Activated CD4-positive, alpha-beta T cell treated with anti-CD3 and anti-CD28 coated beads, Interleukin-2, amount 10 ng/mL, durations not matched to agents 24 days and 14 days (primary cell): ENCODE data around the gene BCO2. TPM values are rescaled to one million over a fixed set of nuclear protein-coding genes. Genes with fewer than 3 reads are reported as not detected.

Experiments used
- DNase-seq: peaks from one replicate; pipeline ENCODE4 v3.0.0; 2022
- H3K27ac Mint-ChIP-seq: one replicate; pipeline ENCODE4 v1.8.0; 2022; ENCODE audit warnings: mild to moderate bottlenecking, mixed read lengths
- H3K27me3 Mint-ChIP-seq: one replicate; pipeline ENCODE4 v1.8.0; 2022; ENCODE audit warnings: mixed read lengths
- H3K36me3 Mint-ChIP-seq: one replicate; pipeline ENCODE4 v1.8.0; 2022; ENCODE audit warnings: low read depth, mild to moderate bottlenecking, mixed read lengths
- H3K4me1 Mint-ChIP-seq: one replicate; pipeline ENCODE4 v1.8.0; 2021; ENCODE audit warnings: mixed read lengths
- H3K4me3 Mint-ChIP-seq: one replicate; pipeline ENCODE4 v1.8.0; 2022; ENCODE audit warnings: mild to moderate bottlenecking, moderate library complexity, mixed read lengths
- H3K9me3 Mint-ChIP-seq: one replicate; pipeline ENCODE4 v1.8.0; 2021; ENCODE audit warnings: mixed read lengths
- intact Hi-C: fragments of 100-400 bp; cut with micrococcal nuclease; formaldehyde crosslinking; loops from one replicate; pipeline ENCODE4 v1.15.1; 2023
- total RNA-seq: library from RNA; stranded (reverse); gene quantifications from 2 replicates; pipeline ENCODE4 v1.2.3, GENCODE V29; 2022

BCO2 gene
- total RNA-seq, 1 donor from 2014 or later = 1.1 TPM

DNA sequence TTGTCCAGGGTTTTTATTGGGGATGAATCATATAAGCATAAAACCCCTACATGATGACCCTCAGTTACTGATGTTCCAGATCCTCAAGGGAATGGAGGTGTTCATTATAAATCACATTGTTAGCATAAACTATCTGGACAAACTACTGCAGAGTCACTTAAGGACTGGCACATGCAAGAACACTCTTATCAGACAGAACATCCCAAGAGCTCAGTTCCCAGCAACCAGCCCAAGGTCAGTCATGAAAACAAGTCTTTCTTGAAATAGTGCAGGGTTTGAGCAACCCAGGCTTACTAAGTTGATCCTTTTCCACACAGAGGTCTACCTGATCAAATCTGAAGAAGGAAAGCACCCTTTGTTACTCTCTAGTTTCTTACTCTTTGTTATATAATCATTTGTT, 37.4 kb downstream of the BCO2 start:
- Mint-ChIP-seq H3K27ac (no peak overlapping the region), H3K4me1 (peaks cover 10% of the 10 kb centered on the region), H3K27me3 (peaks cover 20% of the 10 kb centered on the region), H3K9me3 (no peaks in the 10 kb centered on the region), H3K4me3 (no peak overlapping the region), H3K36me3 (no peaks in the 10 kb centered on the region)
- intact Hi-C loops = loop anchor here (10.0 kb wide), 2 partner anchors 242 to 902 kb away; no protein-coding TSS in a partner anchor
- DNase-seq = no peak

- intact Hi-C loops = loop anchor here (10.0 kb wide), 2 partner anchors 241 to 901 kb away; no protein-coding TSS in a partner anchor
- Mint-ChIP-seq H3K4me1 (peaks cover 10% of the 10 kb centered on the region), H3K36me3 (no peaks in the 10 kb centered on the region), H3K9me3 (no peaks in the 10 kb centered on the region), H3K27ac (no peak overlapping the region), H3K4me3 (no peak overlapping the region), H3K27me3 (peaks cover 20% of the 10 kb centered on the region)
- DNase-seq = no peak
These were observed 38.4 kb downstream of the BCO2 start for GRCh38 chr11:112213753-112214152.

GRCh38 chr11:112215621-112216020, 40.3 kb downstream of the BCO2 start:
- H3K27ac Mint-ChIP-seq = no peak overlapping the region
- no peaks in the 10 kb centered on the region for H3K9me3 Mint-ChIP-seq
- H3K36me3 Mint-ChIP-seq = no peaks in the 10 kb centered on the region
- intact Hi-C loops = loop anchor here (5.0 to 10.0 kb wide), 3 partner anchors 239 to 1317 kb away; no protein-coding TSS in a partner anchor
- DNase-seq = no peak
- H3K27me3 Mint-ChIP-seq = peaks cover 12% of the 10 kb centered on the region
- H3K4me1 Mint-ChIP-seq = peaks cover 17% of the 10 kb centered on the region
- no peak overlapping the region for H3K4me3 Mint-ChIP-seq

DNA sequence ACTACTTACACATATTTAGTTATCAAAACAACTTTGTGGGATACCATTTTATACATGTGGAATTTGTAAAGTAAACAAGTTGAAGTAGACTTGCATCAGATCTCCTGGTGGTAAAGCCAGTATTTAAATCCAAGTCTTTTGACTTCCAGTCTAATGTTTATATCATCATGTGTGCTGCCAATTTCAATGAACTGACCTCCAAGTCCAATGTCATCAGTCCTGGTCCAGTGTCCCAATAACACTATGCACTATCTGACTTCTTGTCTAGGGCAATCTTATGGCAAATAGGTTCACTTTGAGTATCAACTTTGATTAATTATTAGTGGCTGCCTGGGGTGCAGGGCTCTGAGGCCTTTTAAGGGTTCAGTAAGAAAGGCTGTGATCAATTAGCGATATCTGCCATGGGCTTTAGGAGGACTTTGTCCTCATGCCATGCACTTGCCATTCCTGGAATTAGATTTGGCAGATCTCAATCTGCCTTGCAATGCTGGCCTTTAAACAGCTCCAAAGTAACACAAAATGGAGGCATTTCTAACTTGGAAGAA, 41.3 kb downstream of the BCO2 start:
- intact Hi-C loops = loop anchor here (5.0 to 10.0 kb wide), 3 partner anchors 238 to 1316 kb away; no protein-coding TSS in a partner anchor

DNA sequence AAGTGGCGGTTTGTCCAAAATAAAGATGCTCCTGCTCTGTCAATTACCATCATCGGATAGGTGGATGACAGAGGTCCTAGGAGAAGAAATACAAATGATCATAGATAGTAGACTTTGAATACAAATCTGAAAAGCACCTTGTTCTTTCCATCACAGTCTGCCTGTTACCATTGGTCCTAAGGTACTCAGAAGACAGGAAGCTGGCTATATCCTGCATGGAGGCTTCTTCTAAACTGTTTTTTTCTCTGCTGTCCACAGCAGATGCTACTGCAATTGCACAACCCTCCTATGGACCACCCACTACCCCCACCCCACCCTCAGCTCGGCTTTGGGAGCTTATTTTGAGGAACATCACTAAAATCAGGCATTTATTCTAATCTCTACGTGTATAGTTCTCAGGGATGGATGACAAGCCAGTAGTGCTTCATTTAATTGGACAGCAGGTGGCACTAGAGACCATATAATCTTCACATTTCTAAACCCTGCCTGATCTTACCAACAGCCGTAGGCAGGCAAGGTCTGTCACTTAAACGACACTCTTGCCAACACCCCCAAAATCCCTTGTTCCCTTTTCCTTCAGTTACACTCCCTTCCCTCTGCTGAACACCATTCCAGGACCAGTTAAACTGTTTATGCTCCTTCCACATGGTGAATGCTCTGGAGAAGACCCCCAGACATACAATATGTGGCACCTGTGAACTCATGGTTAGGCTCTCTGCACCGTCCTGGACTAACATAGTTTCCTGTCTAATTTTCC, 44.3 kb downstream of the BCO2 start:
- peak; percentile 86 for DNase-seq
- no peaks in the 10 kb centered on the region for H3K36me3 Mint-ChIP-seq
- H3K27ac Mint-ChIP-seq = no peak overlapping the region
- no peak overlapping the region for H3K4me3 Mint-ChIP-seq
- H3K27me3 Mint-ChIP-seq = peaks cover 8% of the 10 kb centered on the region
- intact Hi-C loops = loop anchor here (1.0 to 10.0 kb wide), 7 partner anchors 61 to 1313 kb away; no protein-coding TSS in a partner anchor
- peaks cover 10% of the 10 kb centered on the region for H3K4me1 Mint-ChIP-seq
- no peaks in the 10 kb centered on the region for H3K9me3 Mint-ChIP-seq

More for the DNA sequence above, 41.3 kb downstream of the BCO2 start:
- H3K27me3 Mint-ChIP-seq = peaks cover 10% of the 10 kb centered on the region
- no peak overlapping the region for H3K4me3 Mint-ChIP-seq
- DNase-seq = no peak
- H3K9me3 Mint-ChIP-seq = no peaks in the 10 kb centered on the region
- peaks cover 11% of the 10 kb centered on the region for H3K4me1 Mint-ChIP-seq
- no peak overlapping the region for H3K27ac Mint-ChIP-seq
- no peaks in the 10 kb centered on the region for H3K36me3 Mint-ChIP-seq

GRCh38 chr11:112221274-112221835, 46.0 kb downstream of the BCO2 start:
- intact Hi-C loops = no loop called here
- Mint-ChIP-seq H3K4me3 (no peak overlapping the region), H3K36me3 (no peaks in the 10 kb centered on the region), H3K27ac (no peak overlapping the region), H3K27me3 (peaks cover 3% of the 10 kb centered on the region), H3K9me3 (no peaks in the 10 kb centered on the region), H3K4me1 (peaks cover 12% of the 10 kb centered on the region)
- DNase-seq = no peak

DNA sequence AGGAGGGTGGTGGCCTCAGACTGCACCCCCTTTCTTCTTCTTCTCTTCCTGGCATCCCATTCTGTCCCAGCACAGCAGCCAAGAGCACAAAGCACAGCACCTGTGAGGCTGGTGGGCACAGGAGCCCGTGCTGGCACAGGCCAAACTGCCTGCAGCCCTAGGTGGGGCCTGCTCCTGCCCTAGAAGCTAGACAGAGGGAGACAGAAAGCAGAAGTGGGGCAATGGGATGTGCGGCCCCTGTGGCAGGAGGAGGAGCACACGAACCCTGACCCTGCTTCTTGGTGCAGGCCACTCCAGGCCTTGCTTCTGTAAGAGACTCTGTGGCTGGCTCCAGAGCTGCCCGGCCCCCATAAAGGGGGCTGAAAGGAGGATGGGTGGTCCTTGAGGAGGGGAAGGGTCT, 47.0 kb downstream of the BCO2 start:
- Mint-ChIP-seq H3K27me3 (peaks cover 3% of the 10 kb centered on the region), H3K9me3 (no peaks in the 10 kb centered on the region), H3K4me3 (no peak overlapping the region), H3K27ac (no peak overlapping the region), H3K36me3 (peaks cover 2% of the 10 kb centered on the region), H3K4me1 (peaks cover 15% of the 10 kb centered on the region)
- DNase-seq = no peak
- intact Hi-C loops = no loop called here

- intact Hi-C loops = no loop called here
- DNase-seq = no peak
- H3K27ac Mint-ChIP-seq = no peak overlapping the region
- peaks cover 21% of the 10 kb centered on the region for H3K4me1 Mint-ChIP-seq
- no peaks in the 10 kb centered on the region for H3K9me3 Mint-ChIP-seq
- H3K4me3 Mint-ChIP-seq = no peak overlapping the region
- peaks cover 3% of the 10 kb centered on the region for H3K27me3 Mint-ChIP-seq
- H3K36me3 Mint-ChIP-seq = peaks cover 7% of the 10 kb centered on the region
These were observed 47.8 kb downstream of the BCO2 start for GRCh38 chr11:112223121-112223520.

GRCh38 chr11:112223754-112224532, 48.6 kb downstream of the BCO2 start:
- Mint-ChIP-seq H3K27ac (no peak overlapping the region), H3K9me3 (no peaks in the 10 kb centered on the region), H3K36me3 (peaks cover 16% of the 10 kb centered on the region), H3K4me1 (peaks cover 25% of the 10 kb centered on the region), H3K4me3 (no peak overlapping the region), H3K27me3 (peaks cover 3% of the 10 kb centered on the region)
- DNase-seq = no peak
- intact Hi-C loops = no loop called here

GRCh38 chr11:112225753-112226061, 50.4 kb downstream of the BCO2 start:
- intact Hi-C loops = loop anchor here (1.0 to 2.0 kb wide), 4 partner anchors 55 to 1089 kb away; partner anchors contain the start of gene TTC12
- Mint-ChIP-seq H3K4me3 (peak overlapping the region; percentile 94), H3K27ac (peak overlapping the region; percentile 94), H3K9me3 (no peaks in the 10 kb centered on the region), H3K36me3 (peaks cover 31% of the 10 kb centered on the region), H3K4me1 (peaks cover 18% of the 10 kb centered on the region), H3K27me3 (peaks cover 3% of the 10 kb centered on the region)
- DNase-seq = no peak

DNA sequence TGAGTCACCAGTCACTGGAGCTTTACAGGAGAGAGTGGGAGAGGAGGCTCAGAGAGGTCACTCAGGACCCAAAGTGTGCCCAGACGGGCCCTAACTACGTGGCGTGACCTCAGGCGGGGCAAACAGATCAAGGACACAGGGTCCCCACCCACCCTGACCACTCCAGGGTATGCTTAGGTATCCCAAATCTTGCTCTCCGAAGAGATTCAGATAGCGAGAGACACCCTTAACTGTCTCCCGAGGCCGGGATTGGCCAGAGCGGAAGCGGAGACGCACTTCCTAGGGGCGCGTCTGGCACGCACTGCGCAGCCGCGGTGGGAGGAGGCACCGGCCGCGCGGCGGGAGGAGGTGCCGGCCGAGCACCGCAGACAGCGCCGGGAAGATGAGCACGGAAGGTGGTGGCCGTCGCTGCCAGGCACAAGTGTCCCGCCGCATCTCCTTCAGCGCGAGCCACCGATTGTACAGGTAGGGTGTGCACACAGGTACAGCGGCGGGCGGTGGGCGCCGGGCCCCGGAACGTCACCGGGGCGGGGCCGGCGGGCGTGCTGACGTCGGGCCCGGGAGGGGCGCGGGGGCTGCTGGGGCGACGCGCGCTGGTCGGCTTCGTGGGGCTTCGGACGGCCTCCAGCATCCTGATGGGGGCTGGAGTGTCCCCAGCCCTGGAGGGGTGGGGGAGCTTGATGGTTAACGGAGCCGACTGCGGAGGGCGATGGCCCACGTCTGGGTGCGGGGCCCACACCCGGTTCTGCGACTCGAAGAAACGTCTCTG, 50.9 kb downstream of the BCO2 start, which contains the start of gene PTS:
PTS (plus strand) TSS at position 367 of the 769 bp plus-strand sequence; CDS start at position 383, 16 bp downstream.
- DNase-seq = peak; percentile 96
- peak within 1 kb of the TSS; percentile 94 for H3K4me3 Mint-ChIP-seq
- H3K27me3 Mint-ChIP-seq = peaks cover 3% of the 10 kb centered on the region
- peak within 1 kb of the TSS; percentile 94 for H3K27ac Mint-ChIP-seq
- H3K4me1 Mint-ChIP-seq = peaks cover 17% of the 10 kb centered on the region
- H3K9me3 Mint-ChIP-seq = no peaks in the 10 kb centered on the region
- peaks cover 34% of the 10 kb centered on the region for H3K36me3 Mint-ChIP-seq
- intact Hi-C loops = loop anchor here (1.0 to 2.0 kb wide), 4 partner anchors 54 to 1089 kb away; partner anchors contain the start of gene TTC12

- intact Hi-C loops = loop anchor here (1.0 to 2.0 kb wide), 4 partner anchors 53 to 1088 kb away; partner anchors contain the start of gene TTC12
- peak overlapping the region; percentile 94 for H3K27ac Mint-ChIP-seq
- DNase-seq = no peak
- H3K36me3 Mint-ChIP-seq = peaks cover 37% of the 10 kb centered on the region
- peak overlapping the region; percentile 94 for H3K4me3 Mint-ChIP-seq
- H3K9me3 Mint-ChIP-seq = no peaks in the 10 kb centered on the region
- peaks cover 3% of the 10 kb centered on the region for H3K27me3 Mint-ChIP-seq
- peaks cover 16% of the 10 kb centered on the region for H3K4me1 Mint-ChIP-seq
These were observed 51.6 kb downstream of the BCO2 start for GRCh38 chr11:112226831-112227401.
